GM19099 (cell line): ENCODE data around the gene PTGR3.

ENCODE experiments used
- POLR2A ChIP-seq: IDR thresholded peaks from 3 replicates; pipeline ENCODE4 v1.6.1; 2011; ENCODE audit warnings: low read depth; ENCODE audit not compliant: insufficient read length; ENCODE audit errors: extremely low read depth

PTGR3 gene

DNA sequence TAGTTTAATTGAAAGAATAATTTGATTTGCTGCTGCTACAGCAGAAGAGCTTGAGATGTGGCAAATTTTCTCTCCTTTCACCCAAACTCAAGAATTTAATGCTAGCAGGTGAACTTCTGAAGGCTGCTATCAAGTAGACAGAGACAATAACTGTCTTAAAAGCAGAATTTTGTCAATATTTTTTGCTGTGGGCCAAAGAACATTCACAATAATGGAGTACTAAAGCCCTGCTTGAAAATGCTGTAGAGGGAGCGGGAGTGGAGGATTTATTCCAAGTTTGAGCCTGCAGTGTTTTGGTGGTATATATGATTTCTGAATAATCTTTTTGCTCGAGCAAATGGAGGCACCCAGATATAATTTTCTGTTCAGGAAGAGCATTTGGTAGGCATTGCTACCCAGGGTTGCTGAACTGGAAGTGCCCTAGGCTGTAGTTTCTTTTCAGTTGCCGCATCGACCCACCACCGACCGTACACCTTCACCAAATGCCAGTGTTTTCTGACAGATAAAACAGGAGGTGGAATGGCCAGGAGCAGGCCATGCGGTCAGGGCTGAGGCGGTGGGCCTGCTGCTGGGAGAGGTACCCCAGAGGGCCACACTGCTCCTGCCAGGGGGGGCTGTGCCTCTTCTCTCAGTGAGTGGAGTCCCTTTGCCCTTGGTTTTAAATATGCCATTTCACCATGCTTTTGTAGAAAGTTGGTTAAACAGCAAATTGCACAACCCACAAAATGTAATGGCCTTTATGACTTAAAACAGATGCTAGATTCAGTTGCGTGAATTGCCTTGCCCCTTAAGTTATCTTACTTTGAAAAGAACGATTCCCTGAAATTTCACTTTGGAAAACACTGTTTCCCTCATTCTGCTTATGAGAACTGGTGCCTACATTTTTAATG, 38.0 kb upstream of the PTGR3 start:
- TF ChIP-seq POLR2A = no peak

GRCh38 chr18:75244351-75245313, 35.7 kb upstream of the PTGR3 start:
- no peak for TF ChIP-seq POLR2A

DNA sequence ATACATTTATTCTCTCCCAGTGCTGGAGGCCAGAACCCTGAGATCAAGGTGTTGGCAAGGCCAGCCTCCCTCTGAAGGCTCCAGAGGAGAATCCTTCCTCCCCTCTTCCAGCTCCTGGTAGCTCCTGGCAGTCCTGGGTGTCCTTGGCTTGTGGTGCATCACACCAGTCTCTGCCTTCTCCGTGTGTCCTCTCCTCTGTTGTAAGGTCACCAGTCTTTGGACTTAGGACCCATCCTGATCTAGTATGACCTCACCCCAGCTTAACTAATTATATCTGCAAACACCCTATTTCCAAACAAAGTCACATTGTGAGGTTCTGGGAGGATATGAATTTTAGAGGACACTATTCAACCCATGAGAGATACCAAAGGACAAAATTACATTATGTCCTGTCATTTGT, 32.8 kb upstream of the PTGR3 start:
- no peak for TF ChIP-seq POLR2A

- no peak for TF ChIP-seq POLR2A
These were observed 31.5 kb upstream of the PTGR3 start for GRCh38 chr18:75240433-75240832.

- no peak for TF ChIP-seq POLR2A
These were observed 29.8 kb upstream of the PTGR3 start for GRCh38 chr18:75238786-75239185.

DNA sequence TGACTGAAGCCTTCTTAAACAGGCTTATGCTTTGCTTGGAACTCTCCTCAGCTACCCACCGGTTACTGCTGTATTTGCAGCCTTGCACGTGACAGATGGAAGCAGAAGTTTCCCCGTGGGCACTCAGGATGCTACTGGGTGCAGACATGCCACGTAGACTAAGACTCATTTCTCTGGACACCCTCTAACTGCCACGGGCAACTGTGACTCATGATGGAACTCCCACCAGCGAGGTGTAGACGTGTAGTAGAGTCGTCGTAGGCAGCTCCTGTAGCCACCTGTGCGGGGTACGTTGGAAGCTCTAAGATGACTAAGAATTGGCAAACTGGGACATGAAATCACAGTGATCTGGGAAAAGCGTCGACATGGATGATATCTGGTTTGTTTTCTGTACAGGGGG, 29.2 kb upstream of the PTGR3 start:
- TF ChIP-seq POLR2A = no peak

DNA sequence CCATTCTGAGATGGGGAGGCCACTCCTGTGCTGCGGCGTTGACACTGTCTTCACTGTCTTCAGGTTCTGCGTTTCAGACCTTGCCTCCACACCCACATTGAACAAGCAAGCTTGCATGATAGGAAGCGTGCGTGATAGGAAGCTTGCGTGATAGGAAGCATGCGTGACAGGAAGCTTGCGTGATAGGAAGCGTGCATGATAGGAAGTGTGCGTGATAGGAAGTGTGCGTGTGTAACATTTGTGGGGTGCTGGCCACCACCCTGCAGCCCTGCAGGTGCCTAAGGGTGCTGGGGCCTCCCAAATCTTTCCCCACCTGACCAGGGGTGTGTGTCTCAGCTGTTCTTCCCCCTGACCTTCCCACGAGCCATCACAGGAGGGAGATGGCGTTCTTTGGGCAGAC, 27.0 kb upstream of the PTGR3 start:
- no peak for TF ChIP-seq POLR2A

DNA sequence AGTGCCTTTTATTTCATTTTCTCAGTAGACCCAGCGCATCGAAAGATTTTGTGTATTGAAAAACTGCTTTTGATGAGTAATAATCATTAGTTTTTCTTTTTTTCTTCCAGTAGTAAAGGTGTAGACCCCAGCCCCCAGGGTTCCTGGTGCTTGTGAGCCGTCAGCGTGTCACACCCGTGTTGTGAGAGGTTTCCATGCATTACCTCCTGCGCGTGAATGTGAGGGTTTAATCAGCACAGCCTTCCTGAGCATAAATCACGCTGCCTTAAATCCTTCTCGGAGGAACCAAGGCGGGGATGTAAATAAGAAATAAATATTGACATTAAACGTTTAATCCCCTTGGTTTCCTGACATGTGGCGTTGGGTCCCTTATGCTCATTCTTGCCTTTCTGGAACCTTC, 26.0 kb upstream of the PTGR3 start:
- no peak for TF ChIP-seq POLR2A

GRCh38 chr18:75231053-75231406, 22.1 kb upstream of the PTGR3 start:
- TF ChIP-seq POLR2A = no peak

GRCh38 chr18:75230163-75231052, 21.5 kb upstream of the PTGR3 start:
- no peak for TF ChIP-seq POLR2A

DNA sequence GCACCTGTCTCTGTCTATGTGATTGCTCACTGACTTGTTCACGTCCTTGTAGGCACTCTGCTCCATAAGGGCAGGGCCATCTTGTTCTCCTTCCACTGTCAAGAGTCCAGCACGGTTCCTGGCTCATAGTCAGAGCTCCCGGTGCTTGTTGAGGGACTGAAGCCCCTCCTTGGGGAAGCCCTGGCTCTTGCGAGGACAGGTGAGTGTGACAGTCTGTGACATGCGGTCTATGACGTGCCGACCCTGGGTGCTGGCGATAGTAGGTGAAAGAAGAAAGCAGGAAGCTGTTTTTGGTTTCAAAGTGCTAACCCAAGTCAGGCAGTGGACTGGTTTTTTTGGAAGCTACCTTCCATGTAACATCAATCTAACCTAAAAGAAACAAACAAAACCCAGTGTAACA, 20.5 kb upstream of the PTGR3 start:
- TF ChIP-seq POLR2A = no peak

DNA sequence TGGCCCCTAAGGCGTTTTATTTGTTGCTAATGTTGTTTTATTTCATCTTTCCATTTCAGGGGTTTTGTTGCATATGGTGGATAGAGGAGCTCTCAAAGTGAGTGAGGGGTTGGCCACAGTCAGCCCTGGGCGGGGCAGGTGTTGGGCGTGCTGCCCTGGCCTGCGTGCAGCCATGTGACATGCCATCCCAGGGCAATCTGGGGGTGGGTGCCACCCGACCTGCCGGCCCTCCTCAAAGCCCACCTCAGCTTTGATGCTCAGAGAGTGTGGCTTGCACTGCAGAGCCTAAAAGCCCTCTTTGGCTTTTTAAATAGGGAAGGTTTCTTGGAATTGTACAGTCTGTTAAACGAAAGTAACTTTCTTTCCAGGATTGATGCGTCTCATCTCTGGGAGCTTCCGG, 20.0 kb upstream of the PTGR3 start:
- no peak for TF ChIP-seq POLR2A

DNA sequence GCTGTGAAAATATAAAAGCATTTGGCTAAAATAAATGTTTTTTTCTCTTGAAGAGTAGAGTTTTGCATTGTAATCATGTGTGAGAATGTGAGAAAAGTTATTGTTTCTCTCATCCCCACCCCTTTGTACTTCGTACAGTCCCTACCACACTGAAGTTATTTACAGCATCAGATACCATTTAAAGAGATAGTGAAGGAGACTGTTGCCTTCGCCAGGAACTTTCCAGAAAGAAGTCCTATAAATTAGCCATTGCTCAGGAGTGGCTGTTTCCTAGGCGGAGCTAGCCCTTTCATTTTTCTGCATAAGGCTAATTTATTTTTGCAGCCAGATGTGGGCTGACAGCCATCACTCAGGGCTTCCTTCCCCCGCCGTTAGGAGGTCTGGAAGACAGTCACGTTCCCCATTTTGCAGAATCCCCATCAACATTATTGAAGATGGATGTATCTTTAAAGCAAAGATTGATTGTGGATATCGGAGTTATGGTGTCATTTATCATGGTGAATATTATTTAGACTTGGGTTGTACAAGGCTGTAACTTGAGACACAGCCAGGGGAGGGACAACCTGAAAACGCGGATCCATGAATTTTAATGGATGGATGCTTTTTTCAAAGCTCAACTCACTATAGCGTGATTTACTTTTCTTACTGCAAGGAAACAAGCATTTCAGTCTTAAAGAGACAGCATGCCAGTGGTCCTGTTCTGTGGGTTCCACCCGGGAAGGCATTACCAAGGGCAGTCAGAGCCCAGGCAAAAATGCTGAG, 18.8 kb upstream of the PTGR3 start:
- TF ChIP-seq POLR2A = no peak

GRCh38 chr18:75226956-75227316, 18.0 kb upstream of the PTGR3 start:
- no peak for TF ChIP-seq POLR2A
